Kidney epithelial cell (primary cell): ENCODE results near the gene KIF26A. TPM values are rescaled to one million over a fixed set of nuclear protein-coding genes. Genes with fewer than 3 reads are reported as not detected.

Experiments used
- DNase-seq: peaks from one replicate; pipeline ENCODE4 v3.0.0-alpha.2; 2010; ENCODE audit warnings: low read depth
- H3K27me3 ChIP-seq: 2 replicates; pipeline ENCODE4 v1.6.0; 2011; ENCODE audit warnings: low read length; ENCODE audit not compliant: control insufficient read depth, insufficient read depth
- H3K36me3 ChIP-seq: 2 replicates; pipeline ENCODE4 v1.5.1; 2011; ENCODE audit warnings: low read length; ENCODE audit not compliant: control insufficient read depth, insufficient read depth
- H3K4me3 ChIP-seq: 2 replicates; pipeline ENCODE4 v1.5.1; 2011; ENCODE audit warnings: low read depth, mild to moderate bottlenecking, control low read depth, low read length
- total RNA-seq: library from RNA; depleted of rRNA; stranded (reverse); fragments of >200 nt; gene quantifications from 2 replicates; pipeline ENCODE4 v1.2.3, GENCODE V29; 2015
- TF ChIP-seq, protein P1 (sequence below): IDR thresholded peaks from 2 replicates; pipeline ENCODE4 v1.5.1; 2011; ENCODE audit warnings: mild to moderate bottlenecking, moderate library complexity, low read length, control low read depth, inconsistent platforms; ENCODE audit not compliant: insufficient read depth, poor library complexity, severe bottlenecking

The KIF26A gene
- total RNA-seq = 0.21 and 0.48 TPM in 2 replicates

DNA sequence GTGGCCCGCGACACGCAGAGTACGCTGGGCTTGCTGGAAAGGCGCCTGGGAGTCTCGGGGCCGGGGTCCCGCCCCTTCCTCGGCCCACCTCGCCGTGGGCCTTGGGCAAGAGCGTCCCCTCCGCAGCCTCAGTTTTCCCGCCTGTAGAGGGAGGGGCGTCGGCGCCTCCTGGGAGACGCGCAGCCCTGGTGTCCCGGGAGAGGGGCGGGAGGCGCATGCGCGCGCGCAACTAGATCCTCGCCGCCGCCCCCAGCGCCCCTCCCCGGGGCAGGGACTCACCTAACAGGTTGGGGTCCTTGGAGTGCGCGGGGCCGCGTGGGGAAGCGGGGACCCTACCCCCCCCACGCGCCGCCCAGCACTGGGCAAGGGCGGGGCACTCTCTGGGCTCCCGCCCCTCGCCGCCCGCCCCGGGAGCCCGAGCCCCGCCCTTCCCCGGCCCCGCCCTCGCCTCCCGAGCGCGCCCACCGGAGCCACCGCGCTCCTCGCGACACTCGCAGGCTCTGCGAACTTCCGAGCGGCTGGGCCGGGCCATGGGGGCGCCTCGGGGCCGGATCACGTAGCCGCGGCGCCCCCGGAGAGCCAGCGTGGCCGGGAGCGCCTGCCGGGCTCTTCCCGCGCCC, at the start of gene KIF26A:
KIF26A (plus strand) TSS at position 490 of the 620 bp plus-strand sequence. CDS start 136 bp downstream, outside the sequence.
- H3K36me3 ChIP-seq = no peaks in the 10 kb centered on the region
- H3K4me3 ChIP-seq = no peak within 1 kb of the TSS
- peaks cover 77% of the 10 kb centered on the region for H3K27me3 ChIP-seq
- TF ChIP-seq, protein P1, sequence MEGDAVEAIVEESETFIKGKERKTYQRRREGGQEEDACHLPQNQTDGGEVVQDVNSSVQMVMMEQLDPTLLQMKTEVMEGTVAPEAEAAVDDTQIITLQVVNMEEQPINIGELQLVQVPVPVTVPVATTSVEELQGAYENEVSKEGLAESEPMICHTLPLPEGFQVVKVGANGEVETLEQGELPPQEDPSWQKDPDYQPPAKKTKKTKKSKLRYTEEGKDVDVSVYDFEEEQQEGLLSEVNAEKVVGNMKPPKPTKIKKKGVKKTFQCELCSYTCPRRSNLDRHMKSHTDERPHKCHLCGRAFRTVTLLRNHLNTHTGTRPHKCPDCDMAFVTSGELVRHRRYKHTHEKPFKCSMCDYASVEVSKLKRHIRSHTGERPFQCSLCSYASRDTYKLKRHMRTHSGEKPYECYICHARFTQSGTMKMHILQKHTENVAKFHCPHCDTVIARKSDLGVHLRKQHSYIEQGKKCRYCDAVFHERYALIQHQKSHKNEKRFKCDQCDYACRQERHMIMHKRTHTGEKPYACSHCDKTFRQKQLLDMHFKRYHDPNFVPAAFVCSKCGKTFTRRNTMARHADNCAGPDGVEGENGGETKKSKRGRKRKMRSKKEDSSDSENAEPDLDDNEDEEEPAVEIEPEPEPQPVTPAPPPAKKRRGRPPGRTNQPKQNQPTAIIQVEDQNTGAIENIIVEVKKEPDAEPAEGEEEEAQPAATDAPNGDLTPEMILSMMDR = no peak
- no peak for DNase-seq

DNA sequence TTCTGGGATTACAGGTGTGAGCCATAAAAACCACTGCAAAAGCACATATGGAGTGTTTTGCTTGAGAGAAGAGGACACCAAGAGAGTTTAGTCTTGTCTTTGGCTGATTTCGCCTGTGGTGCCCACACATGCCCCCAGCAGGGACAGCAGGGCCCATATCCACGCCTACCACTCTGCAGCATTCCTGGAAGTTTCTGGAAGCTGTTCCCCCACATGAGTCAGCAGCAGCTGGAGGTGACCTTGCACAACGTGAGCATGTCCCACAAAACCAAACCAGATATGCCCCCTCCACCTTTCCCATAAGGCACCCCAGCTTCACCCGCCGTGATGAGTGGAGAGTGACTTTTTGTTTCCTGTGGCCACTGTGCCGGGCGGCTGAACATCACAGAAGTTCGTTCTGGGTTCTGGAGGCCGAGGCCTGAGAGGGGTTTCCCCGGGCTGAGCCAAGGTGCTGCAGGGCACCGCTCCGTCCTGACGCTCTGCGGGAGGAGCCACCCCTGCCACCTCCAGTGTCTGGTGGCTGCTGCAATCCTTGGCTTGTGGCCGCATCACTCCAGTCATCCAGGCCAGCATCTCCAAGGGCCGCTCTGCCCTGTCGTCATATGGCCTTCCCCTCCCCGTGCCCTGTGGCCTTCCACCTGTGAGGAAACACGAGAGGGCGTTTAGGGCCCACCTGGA, 48.2 kb upstream of the KIF26A start:
- DNase-seq = no peak
- Histone ChIP-seq H3K27me3 (peaks cover 42% of the 10 kb centered on the region), H3K4me3 (no peak overlapping the region), H3K36me3 (no peaks in the 10 kb centered on the region)
- TF ChIP-seq, protein P1 = no peak

DNA sequence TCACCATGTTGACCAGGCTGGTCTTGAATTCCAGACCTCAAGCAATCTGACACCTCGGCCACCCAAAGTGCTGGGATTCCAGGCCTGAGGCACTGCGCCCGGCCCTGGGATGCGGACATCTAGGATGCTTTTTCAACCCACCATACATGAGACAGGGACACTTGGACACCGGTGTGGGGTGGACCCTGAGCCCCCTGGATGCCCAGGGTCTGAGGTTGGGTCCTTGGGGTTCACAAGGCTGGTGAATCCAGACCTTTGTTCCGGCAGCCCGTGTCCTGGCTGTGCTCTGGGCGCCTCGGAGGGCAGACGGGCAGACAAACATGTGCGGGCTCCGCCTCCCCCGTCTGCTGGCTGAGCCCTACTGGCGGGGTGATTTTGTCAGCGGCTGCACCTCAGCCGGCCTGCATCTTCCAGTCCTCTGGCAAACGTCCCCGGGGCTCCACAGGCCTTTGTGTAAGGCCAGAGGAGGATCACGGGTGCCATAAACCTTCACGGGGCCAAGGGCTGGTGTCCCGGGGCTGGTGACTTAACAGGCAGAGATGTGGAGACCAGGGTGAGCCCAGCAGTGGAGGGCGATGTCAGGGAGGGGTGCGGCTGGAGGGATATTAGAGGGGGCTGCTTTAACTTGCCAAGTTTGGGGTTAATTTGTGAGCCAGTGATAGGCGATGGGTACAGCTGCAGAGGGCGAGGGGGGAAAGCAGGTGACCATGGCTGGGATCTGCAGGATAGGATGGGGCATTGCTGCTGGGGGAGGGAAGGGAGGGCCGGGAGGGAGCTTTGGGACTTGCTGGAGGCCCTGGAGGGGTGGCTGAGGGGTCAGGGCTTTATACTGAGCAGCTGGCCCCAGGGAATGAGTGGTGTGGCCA, 47.1 kb upstream of the KIF26A start:
- no peak for DNase-seq
- Histone ChIP-seq H3K27me3 (peaks cover 38% of the 10 kb centered on the region), H3K36me3 (no peaks in the 10 kb centered on the region), H3K4me3 (no peak overlapping the region)
- TF ChIP-seq, protein P1 = no peak

DNA sequence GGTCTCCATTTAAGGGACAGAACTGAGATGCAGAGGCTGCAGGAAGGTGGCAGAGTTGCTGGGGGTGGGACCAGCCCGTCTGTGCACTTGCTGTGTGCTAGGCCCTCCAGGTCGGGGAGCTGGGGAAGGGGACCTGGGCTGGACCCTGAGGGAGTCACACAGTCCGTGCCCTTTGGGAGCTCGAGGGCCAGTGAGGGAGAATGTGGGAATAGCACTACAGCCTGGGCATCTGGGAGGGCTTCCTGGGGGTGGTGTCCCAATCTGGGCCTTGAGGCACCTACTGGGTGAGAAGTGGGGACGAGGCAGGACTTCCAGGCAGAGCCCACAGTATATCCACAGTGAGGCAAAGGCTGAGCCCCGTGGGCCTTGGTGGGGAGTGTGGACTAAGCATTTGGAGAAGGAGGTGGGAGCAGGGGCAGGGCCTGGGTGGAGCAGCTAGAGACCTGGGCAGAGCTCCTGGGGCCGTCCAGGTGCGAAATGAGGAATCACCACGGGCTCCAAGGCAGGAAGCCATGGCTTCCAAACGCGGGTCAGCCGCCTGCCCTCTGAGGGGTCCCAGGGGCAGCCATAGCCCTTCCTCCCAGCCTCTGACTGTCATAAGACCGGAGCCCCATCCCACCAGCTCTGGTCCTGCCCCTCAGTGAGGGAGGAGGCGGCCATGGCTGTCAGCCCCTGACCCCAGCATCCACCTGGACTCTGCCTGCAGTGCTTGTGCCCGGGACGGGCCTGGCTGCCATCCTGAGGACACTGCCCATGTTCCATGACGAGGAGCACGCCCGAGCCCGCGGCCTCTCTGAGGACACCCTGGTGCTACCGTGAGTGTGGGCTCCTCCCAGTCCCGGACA, 46.2 kb upstream of the KIF26A start:
- Histone ChIP-seq H3K27me3 (peaks cover 30% of the 10 kb centered on the region), H3K36me3 (no peaks in the 10 kb centered on the region), H3K4me3 (no peak overlapping the region)
- DNase-seq = no peak
- TF ChIP-seq, protein P1 = no peak

DNA sequence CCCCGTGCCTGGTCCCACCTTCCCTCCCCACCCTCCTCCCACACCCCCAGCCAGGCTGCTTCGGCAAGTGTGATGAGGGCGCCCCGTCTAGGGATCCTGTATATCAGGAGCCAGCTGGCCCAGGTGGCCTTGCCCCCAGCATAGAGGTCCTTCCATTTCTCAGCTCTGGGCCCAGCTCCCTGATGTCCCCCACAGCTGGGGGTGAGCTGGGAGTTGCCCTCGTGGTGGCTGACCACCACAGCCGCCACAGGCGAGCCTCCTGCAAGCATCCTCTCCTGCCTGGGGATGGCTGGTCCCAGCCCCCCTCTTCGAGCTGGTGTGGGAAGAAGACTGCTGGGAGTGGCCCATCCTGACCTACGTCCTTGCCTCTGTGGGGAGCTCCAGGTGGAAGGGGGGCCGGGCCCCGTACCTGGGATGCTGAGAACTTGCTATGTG, 45.4 kb upstream of the KIF26A start:
- TF ChIP-seq, protein P1 = no peak
- H3K36me3 ChIP-seq = no peaks in the 10 kb centered on the region
- no peak for DNase-seq
- H3K27me3 ChIP-seq = peaks cover 22% of the 10 kb centered on the region
- no peak overlapping the region for H3K4me3 ChIP-seq
